ENCODE data around the gene SRSF5. TPM values are rescaled to one million over a fixed set of nuclear protein-coding genes. Genes with fewer than 3 reads are reported as not detected.

The SRSF5 gene
- total RNA-seq, 1 donor from 2014 or later, result 130 TPM

- Histone ChIP-seq H3K4me3 (ENCODE audit: low read depth, low read length) (no peak overlapping the region), H3K27me3 (ENCODE audit: control insufficient read depth, insufficient read depth, low read length) (no peaks in the 10 kb centered on the region), H3K36me3 (ENCODE audit: control insufficient read depth, insufficient read depth, low read length) (no peaks in the 10 kb centered on the region)
- TF ChIP-seq CTCF (IDR thresholded peaks at IDR 0.05; ENCODE audit: insufficient read depth, low read length, poor library complexity, severe bottlenecking), result no peak
- no peak for DNase-seq (ENCODE audit: low read depth)
Measured at GRCh38 chr14:69741055-69741454, 25.9 kb upstream of the SRSF5 start.

DNA sequence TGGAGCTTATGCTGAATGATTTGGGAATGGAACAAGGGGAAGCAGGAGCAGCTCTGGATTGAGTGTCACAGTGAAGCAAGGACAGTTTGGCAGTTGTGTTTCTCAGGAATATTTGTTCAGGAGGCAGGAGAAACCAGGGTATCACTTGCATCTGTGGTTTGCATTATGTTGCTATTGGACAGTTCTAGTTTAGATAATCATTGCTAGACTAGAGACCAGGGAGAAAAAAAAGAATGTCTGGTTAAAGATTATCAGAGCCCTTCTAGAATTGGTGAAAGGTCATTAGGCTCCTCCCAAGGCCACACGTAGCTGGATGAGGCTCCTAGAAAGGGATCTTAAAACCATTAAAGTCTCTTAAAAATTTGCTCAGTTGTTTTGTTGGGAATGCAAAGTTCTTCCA is 17.0 kb upstream of the SRSF5 start:
- H3K4me3 ChIP-seq (ENCODE audit: low read depth, low read length), result no peak overlapping the region
- no peak for TF ChIP-seq CTCF (IDR thresholded peaks at IDR 0.05; ENCODE audit: insufficient read depth, low read length, poor library complexity, severe bottlenecking)
- no peaks in the 10 kb centered on the region for H3K36me3 ChIP-seq (ENCODE audit: control insufficient read depth, insufficient read depth, low read length)
- H3K27me3 ChIP-seq (ENCODE audit: control insufficient read depth, insufficient read depth, low read length), result no peaks in the 10 kb centered on the region
- no peak for DNase-seq (ENCODE audit: low read depth)

- H3K4me3 ChIP-seq (ENCODE audit: low read depth, low read length), result no peak overlapping the region
- TF ChIP-seq CTCF (IDR thresholded peaks at IDR 0.05; ENCODE audit: insufficient read depth, low read length, poor library complexity, severe bottlenecking), result no peak
- DNase-seq (ENCODE audit: low read depth), result no peak
- H3K36me3 ChIP-seq (ENCODE audit: control insufficient read depth, insufficient read depth, low read length), result no peaks in the 10 kb centered on the region
- no peaks in the 10 kb centered on the region for H3K27me3 ChIP-seq (ENCODE audit: control insufficient read depth, insufficient read depth, low read length)
Measured at GRCh38 chr14:69750495-69750894, 16.4 kb upstream of the SRSF5 start.

GRCh38 chr14:69752773-69753172 is 14.2 kb upstream of the SRSF5 start:
- no peak for TF ChIP-seq CTCF (IDR thresholded peaks at IDR 0.05; ENCODE audit: insufficient read depth, low read length, poor library complexity, severe bottlenecking)
- H3K4me3 ChIP-seq (ENCODE audit: low read depth, low read length), result no peak overlapping the region
- no peaks in the 10 kb centered on the region for H3K36me3 ChIP-seq (ENCODE audit: control insufficient read depth, insufficient read depth, low read length)

GRCh38 chr14:69753860-69754259 is 13.1 kb upstream of the SRSF5 start:
- no peaks in the 10 kb centered on the region for H3K36me3 ChIP-seq (ENCODE audit: control insufficient read depth, insufficient read depth, low read length)
- no peak overlapping the region for H3K4me3 ChIP-seq (ENCODE audit: low read depth, low read length)
- H3K27me3 ChIP-seq (ENCODE audit: control insufficient read depth, insufficient read depth, low read length), result no peaks in the 10 kb centered on the region
- TF ChIP-seq CTCF (IDR thresholded peaks at IDR 0.05; ENCODE audit: insufficient read depth, low read length, poor library complexity, severe bottlenecking), result no peak
- DNase-seq (ENCODE audit: low read depth), result no peak

More at GRCh38 chr14:69752773-69753172, 14.2 kb upstream of the SRSF5 start:
- no peaks in the 10 kb centered on the region for H3K27me3 ChIP-seq (ENCODE audit: control insufficient read depth, insufficient read depth, low read length)
- no peak for DNase-seq (ENCODE audit: low read depth)

GRCh38 chr14:69754487-69754886 is 12.5 kb upstream of the SRSF5 start:
- H3K36me3 ChIP-seq (ENCODE audit: control insufficient read depth, insufficient read depth, low read length), result no peaks in the 10 kb centered on the region
- no peak overlapping the region for H3K4me3 ChIP-seq (ENCODE audit: low read depth, low read length)
- no peak for DNase-seq (ENCODE audit: low read depth)
- no peak for TF ChIP-seq CTCF (IDR thresholded peaks at IDR 0.05; ENCODE audit: insufficient read depth, low read length, poor library complexity, severe bottlenecking)
- H3K27me3 ChIP-seq (ENCODE audit: control insufficient read depth, insufficient read depth, low read length), result no peaks in the 10 kb centered on the region

Data from kidney epithelial cell (primary cell).